ENCODE data around the gene NTRK3.

Gene NTRK3

DNA sequence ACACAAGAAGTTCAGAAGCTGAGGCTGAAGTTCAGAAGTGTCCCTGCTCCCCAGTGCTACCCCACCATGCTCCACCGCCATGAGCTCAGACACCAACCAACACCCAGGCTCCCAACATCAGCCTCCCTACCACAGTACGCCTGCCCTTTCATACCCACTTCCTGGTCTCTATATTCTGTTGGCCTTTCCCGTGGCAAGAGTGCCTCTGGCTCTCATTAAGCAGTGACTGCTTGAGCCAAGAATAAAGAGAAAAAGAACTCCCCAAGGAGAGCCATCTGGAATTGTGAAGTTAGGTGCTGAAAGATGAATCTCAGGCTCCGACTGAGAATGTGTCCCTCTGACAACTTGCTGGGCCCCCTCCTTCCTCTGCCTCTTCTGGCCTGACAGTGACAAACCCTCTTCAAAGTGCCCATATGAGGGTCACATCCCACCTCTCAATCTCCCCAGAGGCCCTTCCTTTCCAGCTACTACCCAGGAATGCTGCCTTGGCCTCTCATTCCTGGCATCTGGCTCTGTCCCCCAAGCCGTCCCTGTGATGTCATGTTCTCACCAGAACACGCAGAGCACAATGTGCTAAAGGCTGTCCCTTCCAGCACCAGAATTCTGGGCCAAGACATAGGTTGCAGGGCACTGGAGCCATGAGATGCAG lies 306.8 kb downstream of the NTRK3 start:
- DNase-seq (ENCODE audit: extremely low spot score) = no peak
- TF ChIP-seq LEF1 (IDR thresholded peaks at IDR 0.05; ENCODE audit: borderline replicate concordance) (no peak), CTBP1 (IDR thresholded peaks at IDR 0.05; ENCODE audit: borderline replicate concordance) (no peak), FOXM1 (IDR thresholded peaks at IDR 0.05; ENCODE audit: borderline replicate concordance) (no peak), HDGF (IDR thresholded peaks at IDR 0.05; ENCODE audit: borderline replicate concordance) (no peak), BHLHE40 (IDR thresholded peaks at IDR 0.05; ENCODE audit: borderline replicate concordance) (no peak), ZNF384 (IDR thresholded peaks at IDR 0.05) (no peak), ARNT (IDR thresholded peaks at IDR 0.05) (no peak), SP1 (IDR thresholded peaks at IDR 0.05) (no peak), NFRKB (IDR thresholded peaks at IDR 0.05) (no peak), L3MBTL2 (conservative IDR thresholded peaks at IDR 0.05) (no peak), FOXA1 (IDR thresholded peaks at IDR 0.05) (no peak), FOXK2 (IDR thresholded peaks at IDR 0.05) (no peak), ELF4 (IDR thresholded peaks at IDR 0.05) (no peak), SUZ12 (IDR thresholded peaks at IDR 0.05) (no peak), TARDBP (IDR thresholded peaks at IDR 0.05) (no peak)
- TF ChIP-seq, protein P1, sequence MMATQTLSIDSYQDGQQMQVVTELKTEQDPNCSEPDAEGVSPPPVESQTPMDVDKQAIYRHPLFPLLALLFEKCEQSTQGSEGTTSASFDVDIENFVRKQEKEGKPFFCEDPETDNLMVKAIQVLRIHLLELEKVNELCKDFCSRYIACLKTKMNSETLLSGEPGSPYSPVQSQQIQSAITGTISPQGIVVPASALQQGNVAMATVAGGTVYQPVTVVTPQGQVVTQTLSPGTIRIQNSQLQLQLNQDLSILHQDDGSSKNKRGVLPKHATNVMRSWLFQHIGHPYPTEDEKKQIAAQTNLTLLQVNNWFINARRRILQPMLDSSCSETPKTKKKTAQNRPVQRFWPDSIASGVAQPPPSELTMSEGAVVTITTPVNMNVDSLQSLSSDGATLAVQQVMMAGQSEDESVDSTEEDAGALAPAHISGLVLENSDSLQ (IDR thresholded peaks at IDR 0.05) = no peak
- ChIA-PET POLR2A (no interaction called here), CTCF (interaction anchor here (0.7 kb wide), 2 partner anchors 10 to 1940 kb away, joined by 5 read pairs; no protein-coding TSS in a partner anchor)

DNA sequence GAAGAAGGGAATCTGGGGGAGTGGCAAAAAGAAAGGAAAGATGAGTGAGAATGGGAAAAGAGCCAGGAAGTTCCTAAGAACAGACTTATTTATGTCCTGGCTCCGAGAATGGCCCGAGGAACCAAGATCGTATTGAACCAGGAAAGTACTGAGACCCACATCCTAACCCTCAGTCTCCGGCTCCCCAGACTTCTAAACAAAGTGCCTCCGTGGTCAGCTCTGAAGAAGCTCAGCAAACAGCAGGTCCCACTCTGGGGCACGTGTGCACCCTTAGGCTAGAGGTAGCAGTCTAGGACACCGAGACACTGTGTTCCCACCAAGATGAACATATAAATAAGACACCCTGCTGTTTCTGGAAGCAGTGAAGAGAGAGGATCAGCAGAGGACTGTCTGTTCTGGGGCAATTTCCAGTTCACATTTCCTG lies 307.4 kb downstream of the NTRK3 start:
- no peak for TF ChIP-seq FOXA1 (IDR thresholded peaks at IDR 0.05)
- TF ChIP-seq BHLHE40 (IDR thresholded peaks at IDR 0.05; ENCODE audit: borderline replicate concordance) = no peak
- TF ChIP-seq SP1 (IDR thresholded peaks at IDR 0.05) = no peak
- TF ChIP-seq ARNT (IDR thresholded peaks at IDR 0.05) = no peak
- TF ChIP-seq ZNF384 (IDR thresholded peaks at IDR 0.05) = no peak
- TF ChIP-seq TARDBP (IDR thresholded peaks at IDR 0.05) = no peak
- no peak for TF ChIP-seq L3MBTL2 (conservative IDR thresholded peaks at IDR 0.05)
- TF ChIP-seq FOXK2 (IDR thresholded peaks at IDR 0.05) = no peak
- TF ChIP-seq SUZ12 (IDR thresholded peaks at IDR 0.05) = no peak
- TF ChIP-seq LEF1 (IDR thresholded peaks at IDR 0.05; ENCODE audit: borderline replicate concordance) = no peak
- no peak for TF ChIP-seq FOXM1 (IDR thresholded peaks at IDR 0.05; ENCODE audit: borderline replicate concordance)
- TF ChIP-seq NFRKB (IDR thresholded peaks at IDR 0.05) = no peak
- no peak for TF ChIP-seq HDGF (IDR thresholded peaks at IDR 0.05; ENCODE audit: borderline replicate concordance)
- TF ChIP-seq CTBP1 (IDR thresholded peaks at IDR 0.05; ENCODE audit: borderline replicate concordance) = no peak
- TF ChIP-seq ELF4 (IDR thresholded peaks at IDR 0.05) = no peak
- TF ChIP-seq, protein P1 (IDR thresholded peaks at IDR 0.05) = no peak
- POLR2A ChIA-PET = no interaction called here
- DNase-seq (ENCODE audit: extremely low spot score) = no peak
- CTCF ChIA-PET = interaction anchor here (0.7 kb wide), 2 partner anchors 11 to 1941 kb away, joined by 5 read pairs; no protein-coding TSS in a partner anchor

DNA sequence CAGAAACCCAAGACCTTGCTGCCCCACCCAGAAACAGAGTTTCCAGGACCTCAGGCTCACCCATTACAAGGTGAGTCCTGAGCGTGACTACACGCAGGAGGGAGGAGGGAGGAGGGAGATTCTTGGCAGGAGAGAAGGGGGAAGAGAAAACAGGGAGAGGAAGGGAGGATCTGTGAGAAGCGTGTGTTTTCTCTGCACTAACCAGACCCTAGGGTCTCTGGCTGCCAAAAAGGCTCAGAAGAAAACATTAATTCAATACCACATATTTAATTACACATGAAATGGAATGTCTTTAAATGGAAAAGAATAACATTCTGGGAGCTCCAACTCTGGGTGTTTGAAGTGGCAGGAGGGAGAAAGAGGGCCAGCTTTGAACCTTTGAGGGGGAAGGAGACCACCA lies 309.0 kb downstream of the NTRK3 start:
- DNase-seq (ENCODE audit: extremely low spot score) = no peak
- POLR2A ChIA-PET = no interaction called here
- CTCF ChIA-PET = no interaction called here
- no peak for TF ChIP-seq FOXK2 (IDR thresholded peaks at IDR 0.05)
- TF ChIP-seq FOXM1 (IDR thresholded peaks at IDR 0.05; ENCODE audit: borderline replicate concordance) = no peak
- no peak for TF ChIP-seq ZNF384 (IDR thresholded peaks at IDR 0.05)
- TF ChIP-seq FOXA1 (IDR thresholded peaks at IDR 0.05) = no peak
- TF ChIP-seq, protein P1 (IDR thresholded peaks at IDR 0.05) = no peak
- TF ChIP-seq L3MBTL2 (conservative IDR thresholded peaks at IDR 0.05) = no peak
- TF ChIP-seq HDGF (IDR thresholded peaks at IDR 0.05; ENCODE audit: borderline replicate concordance) = no peak
- TF ChIP-seq CTBP1 (IDR thresholded peaks at IDR 0.05; ENCODE audit: borderline replicate concordance) = no peak
- no peak for TF ChIP-seq ARNT (IDR thresholded peaks at IDR 0.05)
- no peak for TF ChIP-seq TARDBP (IDR thresholded peaks at IDR 0.05)
- no peak for TF ChIP-seq ELF4 (IDR thresholded peaks at IDR 0.05)
- TF ChIP-seq NFRKB (IDR thresholded peaks at IDR 0.05) = no peak
- no peak for TF ChIP-seq SUZ12 (IDR thresholded peaks at IDR 0.05)
- TF ChIP-seq LEF1 (IDR thresholded peaks at IDR 0.05; ENCODE audit: borderline replicate concordance) = no peak
- no peak for TF ChIP-seq SP1 (IDR thresholded peaks at IDR 0.05)
- no peak for TF ChIP-seq BHLHE40 (IDR thresholded peaks at IDR 0.05; ENCODE audit: borderline replicate concordance)

DNA sequence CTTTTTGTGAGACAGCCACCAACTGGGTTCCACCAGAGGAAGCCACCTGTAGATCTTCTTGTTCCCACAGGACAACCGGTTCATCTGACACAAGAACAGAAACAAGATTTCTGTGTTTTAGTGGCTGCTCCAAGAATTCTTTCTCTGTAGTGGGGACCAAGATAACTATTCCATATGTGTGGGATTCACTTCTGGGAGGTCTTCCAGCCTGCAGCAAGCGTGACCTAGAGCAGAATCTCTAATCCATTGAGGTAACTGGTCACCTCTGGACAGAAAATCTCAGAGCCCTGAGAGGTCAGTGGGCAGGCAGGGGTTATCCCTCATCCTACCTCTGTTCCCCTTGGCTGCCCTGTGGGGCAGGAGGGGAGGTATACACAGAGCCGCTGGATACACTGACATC lies 311.3 kb downstream of the NTRK3 start:
- ChIA-PET POLR2A (no interaction called here), CTCF (no interaction called here)

DNA sequence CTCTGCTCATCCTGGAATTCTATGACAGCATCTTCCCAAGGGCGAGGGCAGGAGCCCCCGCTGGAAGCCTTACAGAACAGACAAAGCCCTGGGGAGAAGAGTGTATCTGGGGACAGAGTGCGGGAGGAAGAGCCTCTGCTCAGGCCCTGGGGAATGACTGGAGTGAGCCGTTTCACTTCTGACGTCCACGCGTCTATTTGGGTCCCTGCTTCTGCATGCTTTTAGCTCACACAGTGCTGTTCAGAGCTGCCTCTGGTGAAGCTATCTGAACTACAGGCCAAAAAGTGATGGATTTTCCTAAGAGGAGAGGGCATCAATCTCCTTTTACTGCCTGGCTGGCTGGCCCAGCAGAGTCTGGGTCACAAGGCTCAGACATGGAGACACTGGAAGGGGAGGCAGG lies 311.8 kb downstream of the NTRK3 start:
- no peak for DNase-seq (ENCODE audit: extremely low spot score)
- TF ChIP-seq CTBP1 (IDR thresholded peaks at IDR 0.05; ENCODE audit: borderline replicate concordance) (no peak), ELF4 (IDR thresholded peaks at IDR 0.05) (no peak), FOXK2 (IDR thresholded peaks at IDR 0.05) (no peak)
- CTCF ChIA-PET = no interaction called here
- POLR2A ChIA-PET = no interaction called here

More for the DNA sequence above, 311.3 kb downstream of the NTRK3 start:
- DNase-seq (ENCODE audit: extremely low spot score) = no peak
- TF ChIP-seq CTBP1 (IDR thresholded peaks at IDR 0.05; ENCODE audit: borderline replicate concordance) (no peak), FOXA1 (IDR thresholded peaks at IDR 0.05) (no peak), ARNT (IDR thresholded peaks at IDR 0.05) (no peak), HDGF (IDR thresholded peaks at IDR 0.05; ENCODE audit: borderline replicate concordance) (no peak), SUZ12 (IDR thresholded peaks at IDR 0.05) (no peak), TARDBP (IDR thresholded peaks at IDR 0.05) (no peak)
- TF ChIP-seq, protein P1 (IDR thresholded peaks at IDR 0.05) = no peak

All from HEK293T (cell line).